22Rv1 (cell line): ENCODE results near the gene SMARCAL1.

Experiments
- CTCF ChIP-seq: fragments of 450-650 bp; IDR thresholded peaks from 2 replicates; pipeline ENCODE4 v1.5.1; 2017; ENCODE audit warnings: mild to moderate bottlenecking
- ZFX ChIP-seq: fragments of 450-650 bp; IDR thresholded peaks from 2 replicates; pipeline ENCODE4 v1.6.1; 2017; ENCODE audit warnings: antibody characterized with exemption, borderline replicate concordance

GRCh38 chr2:216410550-216410949 is 1.7 kb upstream of the SMARCAL1 start:
- TF ChIP-seq CTCF = no peak
- no peak for TF ChIP-seq ZFX
